H9 (cell line): Measurements from ENCODE around the gene CTNNA3. TPM values are rescaled to one million over a fixed set of nuclear protein-coding genes. Genes with fewer than 3 reads are reported as not detected.

Experiments
- DNase-seq: peaks from one replicate; pipeline ENCODE4 v3.0.0-alpha.2; 2017
- H2AFZ ChIP-seq: one replicate; pipeline ENCODE4 v1.6.1; 2013; ENCODE audit warnings: mild to moderate bottlenecking, low read length, control low read depth, moderate library complexity
- H2AK5ac ChIP-seq: 2 replicates; pipeline ENCODE4 v1.6.1; 2013; ENCODE audit warnings: low read length, control low read depth, mixed read lengths; ENCODE audit not compliant: insufficient read length
- H2BK120ac ChIP-seq: one replicate; pipeline ENCODE4 v1.6.1; 2013; ENCODE audit warnings: low read depth, mild to moderate bottlenecking, low read length, control low read depth, inconsistent platforms; ENCODE audit not compliant: poor library complexity, severe bottlenecking
- H2BK12ac ChIP-seq: 2 replicates; pipeline ENCODE4 v1.6.1; 2013; ENCODE audit warnings: low read length, control low read depth, mixed read lengths, low read depth; ENCODE audit not compliant: insufficient read length
- H2BK15ac ChIP-seq: 2 replicates; pipeline ENCODE4 v1.6.1; 2013; ENCODE audit warnings: low read depth, low read length, control low read depth
- H2BK20ac ChIP-seq: one replicate; pipeline ENCODE4 v1.6.1; 2013; ENCODE audit warnings: low read depth, mild to moderate bottlenecking, low read length, control low read depth, inconsistent platforms; ENCODE audit not compliant: poor library complexity, severe bottlenecking
- H2BK5ac ChIP-seq: 2 replicates; pipeline ENCODE4 v1.6.1; 2013; ENCODE audit warnings: low read length, control low read depth, mixed read lengths; ENCODE audit not compliant: insufficient read length
- H3K14ac ChIP-seq: 2 replicates; pipeline ENCODE4 v1.6.1; 2013; ENCODE audit warnings: low read length, control low read depth; ENCODE audit not compliant: insufficient read depth
- H3K18ac ChIP-seq: 2 replicates; pipeline ENCODE4 v1.6.1; 2013; ENCODE audit warnings: low read depth, mild to moderate bottlenecking, mixed read lengths, low read length, control low read depth; ENCODE audit not compliant: insufficient read length
- H3K23ac ChIP-seq: 2 replicates; pipeline ENCODE4 v1.6.1; 2013; ENCODE audit warnings: low read length, control low read depth, mixed read lengths, low read depth; ENCODE audit not compliant: insufficient read length
- H3K23me2 ChIP-seq: 2 replicates; pipeline ENCODE4 v1.6.1; 2013; ENCODE audit warnings: low read depth, mild to moderate bottlenecking, mixed read lengths, low read length, control low read depth; ENCODE audit not compliant: insufficient read length, poor library complexity, severe bottlenecking
- H3K27ac ChIP-seq: 2 replicates; pipeline ENCODE4 v1.5.1; 2013; ENCODE audit warnings: low read length, control low read depth, mixed read lengths, low read depth; ENCODE audit not compliant: insufficient read length
- H3K27me3 ChIP-seq: 2 replicates; pipeline ENCODE4 v1.6.1; 2013; ENCODE audit warnings: low read length, control low read depth, inconsistent platforms; ENCODE audit not compliant: insufficient read depth
- H3K4ac ChIP-seq: 2 replicates; pipeline ENCODE4 v1.6.1; 2013; ENCODE audit warnings: low read depth, mild to moderate bottlenecking, control low read depth, inconsistent platforms, low read length, moderate library complexity
- H3K4me1 ChIP-seq: 2 replicates; pipeline ENCODE4 v1.6.1; 2013; ENCODE audit warnings: low read length, control low read depth, inconsistent platforms; ENCODE audit not compliant: insufficient read depth
- H3K4me2 ChIP-seq: 2 replicates; pipeline ENCODE4 v1.6.1; 2013; ENCODE audit warnings: low read length, control low read depth, mixed read lengths; ENCODE audit not compliant: insufficient read length, insufficient read depth
- H3K56ac ChIP-seq: 2 replicates; pipeline ENCODE4 v1.6.1; 2013; ENCODE audit warnings: low read depth, mild to moderate bottlenecking, mixed read lengths, low read length, control low read depth; ENCODE audit not compliant: insufficient read length
- H3K79me1 ChIP-seq: 2 replicates; pipeline ENCODE4 v1.6.1; 2013; ENCODE audit warnings: low read depth, mild to moderate bottlenecking, moderate library complexity, low read length, control low read depth, inconsistent platforms; ENCODE audit not compliant: insufficient read depth, poor library complexity, severe bottlenecking
- H3K79me2 ChIP-seq: 2 replicates; pipeline ENCODE4 v1.6.1; 2013; ENCODE audit warnings: low read length, control low read depth, inconsistent platforms; ENCODE audit not compliant: insufficient read depth
- H3K9ac ChIP-seq: 2 replicates; pipeline ENCODE4 v1.6.1; 2013; ENCODE audit warnings: low read length, control low read depth, mixed read lengths; ENCODE audit not compliant: insufficient read length; ENCODE audit errors: extremely low read depth
- H3K9me3 ChIP-seq: one replicate; pipeline ENCODE4 v1.6.1; 2013; ENCODE audit warnings: low read depth, low read length, inconsistent platforms; ENCODE audit not compliant: control insufficient read depth
- H3T11ph ChIP-seq: one replicate; pipeline ENCODE4 v1.6.1; 2013; ENCODE audit warnings: mild to moderate bottlenecking, low read length, control low read depth, inconsistent platforms
- H4K20me1 ChIP-seq: one replicate; pipeline ENCODE4 v1.6.1; 2013; ENCODE audit not compliant: control insufficient read depth, insufficient read length, insufficient read depth
- H4K5ac ChIP-seq: 2 replicates; pipeline ENCODE4 v1.6.1; 2013; ENCODE audit warnings: low read depth, mild to moderate bottlenecking, mixed read lengths, low read length, control low read depth; ENCODE audit not compliant: insufficient read length
- H4K8ac ChIP-seq: replicated peaks from 2 replicates; pipeline ENCODE4 v1.6.1; 2013; ENCODE audit warnings: low read length, control low read depth, mixed read lengths, low read depth; ENCODE audit not compliant: insufficient read length
- H4K91ac ChIP-seq: 2 replicates; pipeline ENCODE4 v1.6.1; 2013; ENCODE audit warnings: low read depth, mild to moderate bottlenecking, moderate library complexity, mixed read lengths, low read length, control low read depth; ENCODE audit not compliant: insufficient read length
- H3K27ac Mint-ChIP-seq, 3 experiments: 2 replicates in 2 of 3; 3 replicates in 1 of 3; pipeline ENCODE4 v1.8.0; 2020 to 2021; ENCODE audit warnings: mixed read lengths in 3 of 3, mild to moderate bottlenecking in 1 of 3, moderate library complexity in 1 of 3
- H3K27me3 Mint-ChIP-seq: 2 replicates; pipeline ENCODE4 v1.8.0; 2021; ENCODE audit warnings: low read depth, mild to moderate bottlenecking, moderate library complexity, mixed read lengths
- H3K36me3 Mint-ChIP-seq, 3 experiments: 2 replicates in 2 of 3; 3 replicates in 1 of 3; pipeline ENCODE4 v1.8.0; 2020 to 2021; ENCODE audit warnings: low read depth in 3 of 3, mixed read lengths in 3 of 3; ENCODE audit not compliant: insufficient read depth in 1 of 3
- H3K4me1 Mint-ChIP-seq, 2 experiments: 2 replicates each; pipeline ENCODE4 v1.8.0; 2020; ENCODE audit warnings: mixed read lengths in 2 of 2
- H3K4me3 Mint-ChIP-seq, 2 experiments: 2 replicates in 1 of 2; 3 replicates in 1 of 2; pipeline ENCODE4 v1.8.0; 2020 to 2021; ENCODE audit warnings: mild to moderate bottlenecking in 2 of 2, mixed read lengths in 2 of 2, moderate library complexity in 1 of 2
- H3K9me3 Mint-ChIP-seq, 2 experiments: 2 replicates in 1 of 2; 3 replicates in 1 of 2; pipeline ENCODE4 v1.8.0; 2020; ENCODE audit warnings: mild to moderate bottlenecking in 2 of 2, mixed read lengths in 2 of 2, moderate library complexity in 1 of 2
- WGBS: extraction: QIAGEN DNeasy Blood & Tissue Kit; methylation state at CpG from one replicate; pipeline ENCODE4 v1.1.7; 2013; ENCODE audit warnings: missing lambda C conversion rate, low lambda C conversion rate, mixed read lengths; ENCODE audit not compliant: insufficient read length; ENCODE audit errors: extremely low coverage; 5-methylcytosine and 5-hydroxymethylcytosine counted together
- total RNA-seq: library from RNA; stranded (reverse); gene quantifications from 2 replicates; pipeline ENCODE4 v1.2.1, GENCODE V29; 2021
- TF ChIP-seq, protein P1 (sequence below): fragments of 200-600 bp; sonication (generic); conservative IDR thresholded peaks from 3 replicates; pipeline ENCODE4 v1.8.0; 2021; ENCODE audit warnings: antibody characterized with exemption, mild to moderate bottlenecking

CTNNA3 gene
- total RNA-seq, 1 experiment from 2014 or later: 3.3 TPM

DNA sequence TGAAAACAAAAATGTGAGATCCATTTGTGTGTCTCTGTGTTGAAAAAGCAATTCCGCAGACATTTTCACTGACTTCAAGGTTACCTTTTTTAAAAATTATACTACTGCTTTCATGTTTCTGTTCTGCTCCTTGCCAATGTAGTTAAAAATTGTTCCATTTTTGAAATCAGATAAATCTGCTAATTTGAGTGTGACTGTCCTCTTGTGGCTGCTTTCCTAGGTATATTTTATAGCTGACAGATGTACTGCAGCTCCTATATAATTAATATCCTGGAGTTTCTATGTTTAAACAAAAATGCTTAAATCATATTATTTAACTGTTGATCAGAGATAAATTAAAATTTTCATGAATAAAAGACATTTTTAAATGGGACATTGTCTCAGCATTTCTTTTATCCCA is 947.8 kb downstream of the CTNNA3 start:
- H3K4ac ChIP-seq: no peak overlapping the region
- H2AK5ac ChIP-seq: no peak overlapping the region
- H3K27me3 ChIP-seq: no peaks in the 10 kb centered on the region
- Mint-ChIP-seq H3K27me3 (no peaks in the 10 kb centered on the region), H3K36me3 (no peaks in the 10 kb centered on the region; a peak in 1 of 7 replicates), H3K4me1 (no peaks in the 10 kb centered on the region), H3K4me3 (no peak overlapping the region), H3K9me3 (no peaks in the 10 kb centered on the region), H3K27ac (no peak overlapping the region)
- H3K4me2 ChIP-seq: no peak overlapping the region
- no peak overlapping the region for H4K5ac ChIP-seq
- no peak overlapping the region for H3K23ac ChIP-seq
- DNase-seq: no peak
- no peaks in the 10 kb centered on the region for H4K20me1 ChIP-seq
- no CpG with 5 or more reads among the region's 1 CpG for WGBS
- no peak overlapping the region for H2BK12ac ChIP-seq
- no peak overlapping the region for H3K18ac ChIP-seq
- H2BK20ac ChIP-seq: no peak overlapping the region
- no peak overlapping the region for H2BK15ac ChIP-seq
- H3K14ac ChIP-seq: no peak overlapping the region
- H4K8ac ChIP-seq: no peak overlapping the region
- no peaks in the 10 kb centered on the region for H3K79me1 ChIP-seq
- H3K9me3 ChIP-seq: no peaks in the 10 kb centered on the region
- no peak overlapping the region for H2AFZ ChIP-seq
- H2BK5ac ChIP-seq: no peak overlapping the region
- H3K9ac ChIP-seq: no peak overlapping the region
- H3K56ac ChIP-seq: no peak overlapping the region
- no peaks in the 10 kb centered on the region for H3K4me1 ChIP-seq
- TF ChIP-seq, protein P1, sequence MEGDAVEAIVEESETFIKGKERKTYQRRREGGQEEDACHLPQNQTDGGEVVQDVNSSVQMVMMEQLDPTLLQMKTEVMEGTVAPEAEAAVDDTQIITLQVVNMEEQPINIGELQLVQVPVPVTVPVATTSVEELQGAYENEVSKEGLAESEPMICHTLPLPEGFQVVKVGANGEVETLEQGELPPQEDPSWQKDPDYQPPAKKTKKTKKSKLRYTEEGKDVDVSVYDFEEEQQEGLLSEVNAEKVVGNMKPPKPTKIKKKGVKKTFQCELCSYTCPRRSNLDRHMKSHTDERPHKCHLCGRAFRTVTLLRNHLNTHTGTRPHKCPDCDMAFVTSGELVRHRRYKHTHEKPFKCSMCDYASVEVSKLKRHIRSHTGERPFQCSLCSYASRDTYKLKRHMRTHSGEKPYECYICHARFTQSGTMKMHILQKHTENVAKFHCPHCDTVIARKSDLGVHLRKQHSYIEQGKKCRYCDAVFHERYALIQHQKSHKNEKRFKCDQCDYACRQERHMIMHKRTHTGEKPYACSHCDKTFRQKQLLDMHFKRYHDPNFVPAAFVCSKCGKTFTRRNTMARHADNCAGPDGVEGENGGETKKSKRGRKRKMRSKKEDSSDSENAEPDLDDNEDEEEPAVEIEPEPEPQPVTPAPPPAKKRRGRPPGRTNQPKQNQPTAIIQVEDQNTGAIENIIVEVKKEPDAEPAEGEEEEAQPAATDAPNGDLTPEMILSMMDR: no peak
- no peak overlapping the region for H2BK120ac ChIP-seq
- no peak overlapping the region for H4K91ac ChIP-seq
- no peaks in the 10 kb centered on the region for H3K79me2 ChIP-seq
- no peak overlapping the region for H3K27ac ChIP-seq
- H3K23me2 ChIP-seq: no peaks in the 10 kb centered on the region
- no peak overlapping the region for H3T11ph ChIP-seq
